GM19025 (cell line): ENCODE results near the gene COQ9.
"Not testable (repeated sequence)": the region's sequence is repeated elsewhere in the genome, so short reads cannot be mapped to it uniquely, and the experiment has no call there.

Experiments
- ATAC-seq: cut with Tn5 transposase; IDR thresholded peaks from one replicate; pipeline ENCODE4 v1.9.1; 2021; ENCODE audit warnings: mild to moderate bottlenecking, low read depth, moderate library complexity; ENCODE audit not compliant: unreplicated experiment

The COQ9 gene

DNA sequence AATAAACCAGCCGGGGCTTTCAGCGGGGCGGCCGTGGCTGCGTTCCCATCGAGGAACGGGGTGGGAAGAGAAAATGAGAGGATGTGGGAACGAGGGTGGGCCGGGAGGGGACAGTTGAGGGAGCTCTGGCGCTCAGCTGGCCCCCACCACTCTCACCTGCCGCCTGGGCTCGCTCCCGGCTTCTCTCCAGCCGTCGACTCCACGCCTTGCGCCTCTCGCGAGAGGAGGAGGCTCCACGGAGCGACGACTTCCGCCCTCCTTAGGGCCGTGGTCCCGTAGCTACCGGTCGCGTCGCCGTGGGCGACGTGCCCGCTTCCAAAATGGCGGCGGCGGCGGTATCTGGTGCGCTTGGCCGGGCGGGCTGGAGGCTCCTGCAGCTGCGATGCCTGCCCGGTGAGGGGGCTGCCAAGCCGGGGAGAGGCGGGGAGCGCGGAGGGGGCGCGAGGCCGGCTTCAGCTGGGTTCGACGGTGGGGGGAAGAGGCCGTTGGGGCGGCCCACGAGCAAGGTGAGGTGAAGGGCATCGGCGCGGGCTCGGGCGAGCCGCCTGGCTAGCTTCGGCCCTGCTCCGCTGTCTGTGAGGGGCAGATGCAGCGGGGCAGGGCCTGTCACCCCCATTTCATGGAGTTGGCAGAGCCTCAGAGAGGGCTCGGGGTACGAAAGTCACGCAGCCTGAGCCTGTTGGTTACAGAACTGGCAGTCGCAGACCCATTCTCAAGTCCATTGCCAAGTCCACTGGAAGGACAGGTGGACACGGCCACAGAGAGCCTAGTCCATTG is at the start of gene COQ9, which contains the start of gene CIAPIN1:
Gene COQ9 (plus strand): TSS at position 294 of the 777 bp plus-strand sequence. CDS start 27 bp downstream, at position 321.
Gene CIAPIN1 (minus strand): TSS at position 200 of the 777 bp plus-strand sequence. CDS start 6,457 bp downstream, outside the sequence.
- peak; percentile 99 for ATAC-seq

DNA sequence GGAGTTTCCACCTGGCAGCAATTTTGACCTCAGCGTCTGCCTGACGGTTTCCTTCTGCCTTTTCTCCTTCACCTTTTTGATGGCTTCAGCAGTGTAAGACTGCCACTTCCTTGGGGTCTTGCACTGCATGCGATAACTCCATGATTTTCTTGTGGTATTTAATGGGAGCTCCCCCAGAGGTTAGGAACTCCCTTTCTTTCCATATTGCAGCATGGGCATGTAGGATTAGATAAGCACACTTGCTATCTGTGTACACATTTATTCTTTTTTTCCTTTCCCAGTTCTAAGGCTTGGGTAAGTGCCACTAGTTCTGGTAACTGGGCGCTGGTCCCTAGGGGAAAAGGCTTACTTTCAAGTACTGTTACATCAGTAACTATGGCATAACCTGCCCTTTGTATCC is 49.8 kb upstream of the COQ9 start:
- ATAC-seq: not testable (repeated sequence)

GRCh38 chr16:57401943-57402640 is 45.2 kb upstream of the COQ9 start:
- no peak for ATAC-seq

GRCh38 chr16:57403965-57404817 is 43.1 kb upstream of the COQ9 start, which contains the start of gene CCL17:
CCL17 (plus strand) TSS chr16:57404767; CDS start chr16:57413933, 9,166 bp downstream.
- no peak for ATAC-seq

GRCh38 chr16:57405097-57405496 is 42.2 kb upstream of the COQ9 start:
- ATAC-seq: no peak

- no peak for ATAC-seq
Measured at GRCh38 chr16:57406881-57407280, 40.4 kb upstream of the COQ9 start.

DNA sequence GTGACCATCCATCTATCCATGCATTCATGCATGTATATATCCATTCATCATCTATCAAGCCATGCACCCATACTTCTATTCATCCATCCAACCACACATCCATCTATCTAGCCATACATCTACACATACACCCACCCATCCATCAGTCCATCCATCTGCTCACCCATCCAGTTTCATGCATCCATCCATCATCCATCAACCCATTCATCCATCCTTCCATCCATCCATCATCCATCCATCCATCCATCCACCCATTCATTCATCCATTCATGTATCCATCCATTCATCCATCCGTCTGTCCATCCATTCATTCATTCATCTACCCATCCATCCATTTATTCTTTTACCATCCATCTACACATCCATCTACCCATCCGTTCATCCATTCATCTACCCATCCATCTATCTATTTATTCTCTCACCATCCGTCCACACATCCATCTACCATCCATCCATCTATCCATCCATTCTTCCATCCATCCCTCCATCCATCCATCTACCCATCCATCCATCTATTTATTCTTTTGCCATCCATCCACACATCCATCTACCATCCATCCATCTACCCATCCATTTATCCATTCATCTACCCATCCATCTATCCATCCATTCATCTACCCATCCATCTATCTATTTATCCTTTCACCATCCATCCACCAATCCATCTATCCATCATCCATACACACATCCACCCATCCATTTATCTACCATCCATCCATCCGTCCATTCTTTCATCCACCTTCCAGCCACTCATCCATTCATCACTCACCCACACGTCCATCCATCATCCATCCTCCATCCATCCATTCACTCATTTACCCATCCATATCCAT is 39.5 kb upstream of the COQ9 start:
- no peak for ATAC-seq

DNA sequence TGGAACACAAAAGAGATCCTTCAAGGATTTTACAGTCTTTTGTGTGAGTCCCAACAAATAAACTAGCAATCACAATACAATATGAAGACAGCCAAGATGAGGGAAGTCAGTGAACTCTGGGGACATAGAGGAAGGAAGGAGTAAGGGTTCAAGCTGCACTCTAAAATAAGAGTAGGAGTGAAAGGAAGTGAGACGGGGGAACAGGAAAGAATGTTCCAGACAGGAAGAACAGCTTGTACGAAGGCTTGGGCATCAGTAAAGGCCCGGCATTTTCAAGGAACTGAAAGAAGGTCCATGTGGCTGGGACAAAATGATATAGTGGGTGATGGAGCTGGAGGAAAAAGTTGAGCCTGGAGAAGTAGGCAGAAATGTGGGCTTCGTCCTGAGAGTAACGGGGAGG is 38.2 kb upstream of the COQ9 start:
- no peak for ATAC-seq

- ATAC-seq: no peak
Measured at GRCh38 chr16:57409870-57410587, 37.2 kb upstream of the COQ9 start.

- no peak for ATAC-seq
Measured at GRCh38 chr16:57411362-57411976, 35.8 kb upstream of the COQ9 start.

DNA sequence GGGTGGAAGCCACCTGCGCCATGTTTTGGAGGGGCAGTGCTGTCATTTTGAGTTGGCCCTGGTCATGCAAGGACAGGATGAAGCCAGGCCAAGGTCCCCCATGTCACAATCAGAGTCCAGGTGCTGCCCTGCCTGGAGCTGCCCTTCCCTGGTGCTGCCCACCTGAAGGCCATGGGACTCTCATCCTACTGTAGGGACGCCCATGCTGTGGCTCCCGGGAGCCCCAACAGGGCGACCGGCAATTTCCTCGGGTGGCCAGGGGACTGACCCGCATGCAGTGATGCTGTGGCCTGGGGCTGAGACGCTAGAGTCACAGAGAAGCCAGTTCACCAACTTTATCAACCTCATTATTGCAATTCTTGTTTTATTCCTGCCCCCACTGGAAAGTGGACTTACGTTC is 34.7 kb upstream of the COQ9 start:
- no peak for ATAC-seq

DNA sequence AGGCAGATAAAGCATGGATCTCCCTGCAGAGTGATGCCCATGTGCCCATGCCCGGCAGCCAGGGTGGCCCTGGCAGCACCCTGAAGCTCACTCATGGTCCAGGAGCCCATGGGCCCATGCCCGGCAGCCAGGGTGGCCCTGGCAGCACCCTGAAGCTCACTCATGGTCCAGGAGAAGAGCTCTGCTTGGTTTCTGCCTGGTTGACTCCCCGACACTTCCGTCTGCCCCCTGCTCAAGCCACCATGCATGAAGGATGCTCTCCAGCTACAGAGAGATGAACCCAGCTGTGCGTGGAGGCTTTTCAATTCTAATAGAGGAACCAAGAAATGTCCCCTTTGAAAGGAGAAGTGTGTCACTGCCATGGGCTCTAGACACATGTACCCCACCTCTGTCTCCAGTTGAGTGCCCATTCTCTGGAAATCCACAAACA is 34.0 kb upstream of the COQ9 start:
- ATAC-seq: no peak

- ATAC-seq: no peak
Measured at GRCh38 chr16:57413733-57414132, 33.5 kb upstream of the COQ9 start.

DNA sequence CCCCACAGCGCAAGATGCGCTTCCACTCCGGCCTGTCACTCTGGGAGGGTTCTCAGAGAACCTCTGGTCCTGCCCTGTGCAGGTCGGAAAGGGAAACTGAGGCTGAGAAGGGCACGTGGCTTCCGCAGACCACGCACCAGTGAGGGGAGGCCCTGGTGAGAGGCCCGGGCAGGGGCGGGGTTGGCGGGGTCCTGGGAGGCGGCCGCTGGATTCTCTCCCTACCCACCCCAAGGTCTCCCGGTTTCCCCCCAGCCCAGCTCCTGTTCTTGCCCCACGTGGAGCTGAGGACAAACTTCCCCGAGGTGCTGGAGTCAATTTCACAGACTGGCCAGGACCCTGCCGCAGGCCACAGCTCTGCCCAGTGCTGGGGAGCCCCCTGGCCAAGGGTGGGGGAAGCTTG is 31.2 kb upstream of the COQ9 start:
- ATAC-seq: no peak

- no peak for ATAC-seq
Measured at GRCh38 chr16:57419506-57419905, 27.8 kb upstream of the COQ9 start.

DNA sequence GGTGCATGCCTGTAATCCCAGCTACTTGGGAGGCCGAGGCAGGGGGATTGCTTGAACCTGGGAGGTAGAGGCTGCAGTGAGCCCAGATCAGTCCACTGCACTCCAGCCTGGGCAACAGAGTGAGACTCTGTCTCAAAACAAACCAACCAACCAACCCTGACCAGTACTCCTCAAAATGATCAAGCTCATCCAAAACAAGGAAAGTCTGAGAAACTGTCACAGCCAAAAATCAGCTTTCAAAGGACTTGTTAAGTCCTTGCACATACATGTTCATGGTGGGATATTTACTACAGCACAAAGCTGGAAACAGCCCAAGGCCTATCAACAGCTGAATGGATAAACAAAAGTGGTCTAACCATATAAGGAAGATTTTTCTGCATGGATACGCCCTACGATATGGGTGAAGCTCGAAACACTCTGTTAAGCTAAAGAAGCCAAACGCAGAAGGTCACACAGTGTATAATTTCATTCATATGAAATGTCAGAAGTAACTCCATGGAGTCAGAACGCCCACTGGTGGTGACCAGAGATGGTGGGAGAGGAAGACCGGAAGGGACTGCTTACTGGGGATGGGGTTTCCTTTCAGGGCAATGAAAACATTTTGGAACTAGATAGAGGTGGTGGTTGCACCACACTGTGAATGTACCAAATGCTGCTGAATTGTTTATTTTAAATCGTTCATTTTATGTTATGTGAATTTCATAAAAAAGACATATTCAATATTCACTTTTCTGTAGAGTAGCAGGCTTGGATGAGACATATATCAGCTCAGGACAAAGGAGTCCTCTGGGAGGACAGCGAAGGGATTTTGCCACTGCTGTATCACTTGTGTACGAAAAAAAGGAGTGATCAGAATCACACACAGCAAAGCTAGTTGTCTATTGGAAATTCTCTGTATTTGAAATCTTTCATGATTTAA is 25.0 kb upstream of the COQ9 start:
- no peak for ATAC-seq

DNA sequence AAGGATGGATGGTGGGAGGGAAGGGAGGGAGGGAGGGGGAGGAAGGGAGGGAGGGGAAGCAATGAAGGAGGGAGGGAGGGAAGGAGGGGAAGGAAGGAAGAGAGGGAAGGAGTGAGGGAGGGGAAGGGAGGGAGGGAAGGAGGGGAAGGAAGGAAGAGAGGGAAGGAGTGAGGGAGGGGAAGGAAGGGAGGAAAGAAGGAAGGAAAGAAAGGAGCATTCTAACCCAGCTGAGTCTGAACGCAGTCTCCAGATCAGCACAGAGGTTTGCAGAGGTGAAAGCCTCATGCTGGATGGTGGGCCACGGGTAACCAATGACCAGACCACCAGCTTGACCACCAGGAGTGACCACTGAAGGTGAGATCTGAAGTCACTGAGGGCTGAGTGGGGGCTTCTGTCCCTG is 24.1 kb upstream of the COQ9 start:
- ATAC-seq: no peak

DNA sequence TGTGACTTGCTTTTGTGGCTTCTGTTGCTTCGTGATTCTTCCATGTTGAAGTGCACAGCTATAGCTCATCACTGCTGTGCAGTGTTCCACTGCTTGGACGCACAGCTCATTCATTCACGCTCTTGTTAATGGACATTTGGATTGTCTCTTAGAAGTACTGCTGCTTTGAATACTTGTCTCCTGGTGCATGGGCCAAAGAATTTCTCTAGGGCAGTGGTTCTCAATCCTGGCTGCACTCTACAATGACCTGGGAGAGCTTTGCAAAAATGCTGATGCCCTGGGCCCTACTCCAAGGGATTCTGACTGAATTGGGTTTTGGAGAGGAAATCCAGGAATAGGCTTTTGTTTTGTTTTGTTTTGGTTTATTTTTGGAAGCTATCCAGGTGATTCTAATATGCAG is 22.7 kb upstream of the COQ9 start:
- ATAC-seq: no peak
